ENCODE data around the gene SIAH3.

The SIAH3 gene, protein sequence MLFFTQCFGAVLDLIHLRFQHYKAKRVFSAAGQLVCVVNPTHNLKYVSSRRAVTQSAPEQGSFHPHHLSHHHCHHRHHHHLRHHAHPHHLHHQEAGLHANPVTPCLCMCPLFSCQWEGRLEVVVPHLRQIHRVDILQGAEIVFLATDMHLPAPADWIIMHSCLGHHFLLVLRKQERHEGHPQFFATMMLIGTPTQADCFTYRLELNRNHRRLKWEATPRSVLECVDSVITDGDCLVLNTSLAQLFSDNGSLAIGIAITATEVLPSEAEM

DNA sequence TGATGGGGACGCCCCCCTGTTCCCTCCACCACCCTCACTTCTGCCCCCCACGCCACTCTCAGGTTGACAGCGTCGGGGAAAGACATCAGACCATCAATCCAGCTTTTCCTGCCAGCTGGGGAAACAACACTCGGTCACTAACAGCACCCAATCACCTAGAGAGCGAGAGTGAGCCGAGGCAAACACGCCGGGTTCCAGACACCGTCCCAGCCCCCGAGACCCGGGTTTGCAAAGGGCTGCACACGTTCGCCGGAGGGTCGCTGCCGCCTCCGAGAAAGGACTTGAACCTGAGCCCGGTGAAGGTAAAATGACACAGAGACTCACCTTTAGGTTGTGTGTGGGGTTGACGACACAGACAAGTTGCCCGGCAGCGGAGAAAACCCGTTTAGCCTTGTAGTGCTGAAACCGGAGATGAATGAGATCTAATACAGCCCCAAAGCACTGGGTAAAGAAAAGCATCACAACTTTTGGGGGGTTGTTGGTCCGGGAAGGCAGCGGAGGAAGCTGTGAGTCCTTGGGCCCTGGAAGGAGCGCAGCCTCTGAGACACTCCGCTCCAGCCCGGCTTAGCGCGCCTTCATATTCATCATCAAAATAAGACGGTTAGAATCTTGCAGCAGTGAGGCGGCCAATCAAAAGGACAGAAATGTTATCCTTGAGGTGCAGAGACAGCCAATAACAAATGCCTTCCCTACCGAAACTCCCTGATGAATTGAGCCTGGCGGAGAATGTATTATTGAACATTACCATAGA, at the start of gene SIAH3:
Gene SIAH3 (minus strand): TSS at position 583 of the 751 bp plus-strand sequence. CDS start 124 bp downstream, at position 459.
- no peak for DNase-seq (ENCODE audit: extremely low read depth, low read depth)
- H3K4me3 ChIP-seq (replicated peaks; ENCODE audit: low read depth, low read length), result no peak within 1 kb of the TSS
- TF ChIP-seq, protein P1, sequence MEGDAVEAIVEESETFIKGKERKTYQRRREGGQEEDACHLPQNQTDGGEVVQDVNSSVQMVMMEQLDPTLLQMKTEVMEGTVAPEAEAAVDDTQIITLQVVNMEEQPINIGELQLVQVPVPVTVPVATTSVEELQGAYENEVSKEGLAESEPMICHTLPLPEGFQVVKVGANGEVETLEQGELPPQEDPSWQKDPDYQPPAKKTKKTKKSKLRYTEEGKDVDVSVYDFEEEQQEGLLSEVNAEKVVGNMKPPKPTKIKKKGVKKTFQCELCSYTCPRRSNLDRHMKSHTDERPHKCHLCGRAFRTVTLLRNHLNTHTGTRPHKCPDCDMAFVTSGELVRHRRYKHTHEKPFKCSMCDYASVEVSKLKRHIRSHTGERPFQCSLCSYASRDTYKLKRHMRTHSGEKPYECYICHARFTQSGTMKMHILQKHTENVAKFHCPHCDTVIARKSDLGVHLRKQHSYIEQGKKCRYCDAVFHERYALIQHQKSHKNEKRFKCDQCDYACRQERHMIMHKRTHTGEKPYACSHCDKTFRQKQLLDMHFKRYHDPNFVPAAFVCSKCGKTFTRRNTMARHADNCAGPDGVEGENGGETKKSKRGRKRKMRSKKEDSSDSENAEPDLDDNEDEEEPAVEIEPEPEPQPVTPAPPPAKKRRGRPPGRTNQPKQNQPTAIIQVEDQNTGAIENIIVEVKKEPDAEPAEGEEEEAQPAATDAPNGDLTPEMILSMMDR (IDR thresholded peaks at IDR 0.05; ENCODE audit: low read depth, low read length, missing control alignments), result no peak

DNA sequence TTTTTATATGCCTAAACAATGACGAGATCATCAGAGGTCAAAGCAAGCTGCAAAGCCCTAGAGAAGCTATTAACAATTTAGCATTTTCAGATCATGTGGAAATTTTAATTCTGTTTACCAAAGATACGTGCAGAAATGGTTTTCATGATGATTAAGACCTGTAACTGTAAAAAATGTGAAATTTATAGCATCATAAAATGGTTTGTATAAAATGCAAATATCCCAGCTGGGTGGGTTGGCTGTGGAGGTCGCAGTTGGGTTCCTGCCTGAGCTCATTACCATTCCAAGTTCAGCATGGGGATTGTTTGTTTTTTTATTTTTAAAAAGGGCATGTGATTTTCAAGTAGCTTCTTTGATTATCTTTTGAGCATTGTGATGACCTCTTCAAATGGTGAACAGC, 47.9 kb upstream of the SIAH3 start:
- DNase-seq (ENCODE audit: extremely low read depth, low read depth), result no peak
- TF ChIP-seq, protein P1 (IDR thresholded peaks at IDR 0.05; ENCODE audit: low read depth, low read length, missing control alignments), result no peak
- no peak overlapping the region for H3K4me3 ChIP-seq (replicated peaks; ENCODE audit: low read depth, low read length)

DNA sequence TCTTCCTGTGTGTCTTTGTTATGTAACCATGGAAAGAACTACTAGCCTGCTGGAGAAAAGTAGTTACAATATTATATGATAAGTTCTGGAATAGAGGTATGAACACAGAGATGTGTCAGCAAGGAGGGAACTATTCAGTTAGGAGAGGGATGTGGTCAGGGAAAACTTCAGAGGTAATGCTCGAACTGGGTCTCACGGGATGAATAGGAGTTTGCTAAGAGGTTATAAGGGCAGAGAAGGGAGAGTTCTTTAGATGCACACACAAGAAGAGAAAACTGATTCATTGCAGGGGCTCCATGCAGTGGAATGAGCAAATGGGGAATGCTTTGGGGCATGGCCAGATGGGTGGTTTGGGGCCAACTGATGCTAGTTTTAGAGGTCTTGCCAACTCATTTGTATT, 46.0 kb upstream of the SIAH3 start:
- H3K4me3 ChIP-seq (replicated peaks; ENCODE audit: low read depth, low read length), result no peak overlapping the region
- TF ChIP-seq, protein P1 (IDR thresholded peaks at IDR 0.05; ENCODE audit: low read depth, low read length, missing control alignments), result no peak
- DNase-seq (ENCODE audit: extremely low read depth, low read depth), result no peak

DNA sequence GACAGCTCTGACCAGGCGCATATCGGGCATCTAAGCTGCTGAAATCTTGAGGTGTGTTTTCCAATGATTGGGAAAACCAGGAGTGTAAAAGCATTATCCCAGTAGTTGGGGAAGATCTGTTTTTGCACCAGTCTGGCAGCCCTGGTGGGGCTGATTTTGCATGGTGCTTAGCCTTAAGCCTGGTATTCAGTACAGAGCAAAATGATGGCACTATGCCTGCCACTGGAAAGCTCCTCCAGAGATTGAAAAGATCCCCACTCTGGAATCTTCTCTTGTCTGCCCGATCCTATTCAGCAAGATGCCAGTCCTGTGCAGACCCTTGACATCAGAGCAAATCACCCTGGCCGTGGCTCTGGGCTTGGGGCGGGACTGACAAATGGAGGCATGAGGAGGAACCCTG, 44.7 kb upstream of the SIAH3 start:
- no peak for DNase-seq (ENCODE audit: extremely low read depth, low read depth)
- H3K4me3 ChIP-seq (replicated peaks; ENCODE audit: low read depth, low read length), result no peak overlapping the region
- TF ChIP-seq, protein P1 (IDR thresholded peaks at IDR 0.05; ENCODE audit: low read depth, low read length, missing control alignments), result no peak

DNA sequence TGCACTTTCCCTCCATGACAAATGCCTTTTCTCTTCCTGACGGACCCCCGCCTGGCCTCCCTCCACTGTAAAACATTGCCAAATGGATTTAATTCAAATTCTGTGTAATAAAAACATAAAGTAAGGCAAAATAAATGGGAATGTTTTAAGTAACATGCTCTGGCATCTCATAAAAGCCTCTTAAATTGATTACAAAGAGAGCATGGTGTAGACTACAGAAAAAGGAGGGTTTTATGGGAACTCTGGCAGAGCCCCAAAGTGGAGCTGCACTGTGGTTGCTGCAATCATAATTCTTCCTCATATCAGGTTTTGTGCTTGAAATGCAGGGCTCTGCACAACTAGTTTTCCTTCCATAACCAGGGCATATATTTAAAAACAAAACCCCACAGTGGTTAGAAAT, 44.3 kb upstream of the SIAH3 start:
- no peak for DNase-seq (ENCODE audit: extremely low read depth, low read depth)
- TF ChIP-seq, protein P1 (IDR thresholded peaks at IDR 0.05; ENCODE audit: low read depth, low read length, missing control alignments), result no peak

DNA sequence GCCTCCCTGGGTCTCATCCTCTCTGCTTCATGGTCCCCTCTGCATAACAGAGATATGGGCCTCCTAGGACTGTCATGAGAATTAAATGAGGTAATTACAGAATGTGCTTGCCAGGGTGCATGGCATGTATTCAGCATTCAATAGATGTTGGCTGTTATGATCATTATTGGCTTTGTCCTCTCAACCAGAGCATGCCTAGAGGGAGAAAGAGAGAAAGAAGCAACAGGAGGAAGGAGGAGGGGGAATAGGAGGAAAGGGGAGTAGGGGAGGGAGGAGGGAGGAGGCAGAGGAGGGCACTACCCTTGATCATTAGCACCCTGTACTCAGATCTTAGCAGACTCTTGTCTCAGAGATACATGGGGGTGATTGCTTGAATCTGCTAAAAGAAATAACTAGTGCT, 41.0 kb upstream of the SIAH3 start:
- TF ChIP-seq, protein P1 (IDR thresholded peaks at IDR 0.05; ENCODE audit: low read depth, low read length, missing control alignments), result no peak
- no peak overlapping the region for H3K4me3 ChIP-seq (replicated peaks; ENCODE audit: low read depth, low read length)
- no peak for DNase-seq (ENCODE audit: extremely low read depth, low read depth)

More for the DNA sequence above, 44.3 kb upstream of the SIAH3 start:
- H3K4me3 ChIP-seq (replicated peaks; ENCODE audit: low read depth, low read length), result no peak overlapping the region
